Activated CD4-positive, alpha-beta T cell treated with anti-CD3 and anti-CD28 coated beads, Interleukin-2, amount 50 U/mL, for 1 hour (primary cell): ENCODE data around the gene MAP1LC3B.

Experiments
- DNase-seq: peaks from one replicate; pipeline ENCODE4 v3.0.0-alpha.2; 2020

Gene MAP1LC3B

DNA sequence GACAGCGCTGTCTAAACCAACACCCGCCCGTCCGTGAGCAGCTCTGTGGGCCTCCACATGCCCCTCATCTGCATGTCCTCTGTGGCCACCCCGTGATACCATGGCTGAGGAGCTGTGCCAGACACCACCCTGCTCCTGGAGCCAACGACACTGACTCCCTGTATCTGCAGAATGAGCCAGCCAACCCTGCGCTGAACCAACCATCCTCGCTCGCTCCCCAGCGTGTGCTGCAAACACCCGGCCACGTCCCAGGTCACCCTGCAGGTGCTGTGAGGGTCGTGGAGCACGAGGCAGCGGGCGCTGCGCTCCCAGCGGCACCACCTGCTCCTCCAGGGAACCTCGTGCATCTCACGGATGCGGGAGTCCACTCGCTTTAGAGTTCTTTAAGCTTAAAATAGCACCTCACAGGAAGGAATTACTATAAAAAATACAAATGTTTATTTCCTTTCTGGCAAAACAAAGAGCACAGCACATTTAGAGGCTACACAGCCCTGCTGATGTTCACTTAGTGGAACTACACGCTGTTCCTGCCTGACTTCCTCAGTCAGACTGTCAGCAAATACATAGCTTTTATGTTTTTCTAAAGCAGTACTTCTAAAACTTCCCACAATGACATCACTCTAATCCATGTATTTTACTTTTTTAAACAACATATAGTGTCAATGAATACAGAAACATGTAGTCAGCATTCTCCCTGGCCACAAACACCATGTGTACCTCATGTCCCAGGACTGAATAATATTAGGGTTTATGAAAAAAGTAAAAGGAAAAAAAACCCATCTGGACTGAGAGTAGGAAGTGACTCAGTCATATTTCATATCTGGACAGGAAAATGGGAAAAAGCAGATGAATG lies 43.5 kb downstream of the MAP1LC3B start:
- no peak for DNase-seq

- no peak for DNase-seq
Measured at GRCh38 chr16:87436225-87437172, 44.4 kb downstream of the MAP1LC3B start.

DNA sequence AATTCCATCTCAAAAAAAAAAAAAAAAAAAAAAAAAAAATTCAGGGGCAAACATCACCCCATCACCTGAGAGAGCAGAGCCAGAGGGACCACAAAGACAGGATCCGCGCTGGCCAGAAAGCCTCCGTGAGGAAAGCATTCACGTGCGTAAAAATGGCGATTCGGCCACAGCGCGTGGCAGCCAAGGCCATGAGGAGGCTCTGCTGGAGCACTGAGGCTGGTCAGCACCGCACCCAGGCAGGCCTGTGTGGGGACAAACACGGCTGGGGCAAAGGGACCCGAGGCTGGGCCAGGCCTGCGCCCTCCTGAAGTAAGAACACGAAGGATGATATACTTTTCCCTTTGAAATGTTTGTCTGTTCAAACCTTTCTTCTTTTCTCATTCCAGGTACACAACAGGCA lies 45.2 kb downstream of the MAP1LC3B start:
- DNase-seq = no peak

GRCh38 chr16:87437911-87438610 lies 45.9 kb downstream of the MAP1LC3B start:
- DNase-seq = no peak

DNA sequence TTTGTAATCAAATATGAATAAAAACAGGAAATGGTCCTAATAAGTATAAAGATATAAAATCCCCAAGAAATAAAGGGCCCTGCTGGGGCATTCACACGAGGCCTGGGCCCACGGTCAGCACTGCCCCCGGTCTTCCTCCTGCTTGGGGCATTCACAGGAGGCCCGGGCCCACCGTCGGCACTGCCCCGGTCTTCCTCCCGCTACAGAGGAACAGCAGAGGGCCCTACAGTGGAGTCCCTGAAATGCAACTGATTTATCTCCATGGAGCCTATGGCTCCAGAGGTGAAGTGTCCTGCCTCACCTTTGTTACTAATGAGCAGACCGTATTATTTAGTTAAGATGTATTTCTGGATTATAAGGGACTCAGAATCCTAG lies 46.5 kb downstream of the MAP1LC3B start:
- no peak for DNase-seq

GRCh38 chr16:87439926-87440325 lies 47.8 kb downstream of the MAP1LC3B start:
- DNase-seq = no peak

DNA sequence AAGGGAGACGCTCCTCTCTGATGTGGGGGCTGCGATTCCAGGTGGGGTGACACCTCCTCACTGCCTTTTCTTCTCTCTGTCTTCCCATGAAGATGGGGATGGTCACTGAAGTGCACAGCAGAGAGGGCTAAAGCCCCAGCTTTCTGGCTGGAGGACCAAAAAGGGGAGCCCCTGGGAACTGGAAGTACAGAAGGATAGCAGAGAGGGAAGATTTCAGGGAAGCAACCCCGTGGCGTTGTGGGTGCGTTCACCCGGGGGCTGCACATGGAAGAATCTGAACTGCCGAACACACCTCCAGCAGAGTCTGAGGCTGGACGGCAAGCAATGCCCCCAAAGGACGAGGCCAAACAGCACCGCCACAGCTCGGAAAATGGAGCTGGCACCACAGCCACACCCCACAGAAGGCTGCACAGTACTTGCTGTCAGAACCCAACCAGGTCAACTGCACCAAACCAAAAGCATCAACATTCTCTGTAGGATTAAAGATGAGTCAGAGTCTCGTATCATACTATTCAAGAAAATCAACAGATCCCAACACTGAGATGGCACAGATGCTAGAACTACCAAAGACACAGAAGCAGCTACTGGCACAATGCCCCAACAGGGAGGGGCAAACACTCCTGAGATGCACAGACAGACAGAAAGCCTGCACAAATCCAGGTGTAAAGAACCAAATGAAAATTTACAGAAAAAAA lies 49.9 kb downstream of the MAP1LC3B start:
- no peak for DNase-seq

DNA sequence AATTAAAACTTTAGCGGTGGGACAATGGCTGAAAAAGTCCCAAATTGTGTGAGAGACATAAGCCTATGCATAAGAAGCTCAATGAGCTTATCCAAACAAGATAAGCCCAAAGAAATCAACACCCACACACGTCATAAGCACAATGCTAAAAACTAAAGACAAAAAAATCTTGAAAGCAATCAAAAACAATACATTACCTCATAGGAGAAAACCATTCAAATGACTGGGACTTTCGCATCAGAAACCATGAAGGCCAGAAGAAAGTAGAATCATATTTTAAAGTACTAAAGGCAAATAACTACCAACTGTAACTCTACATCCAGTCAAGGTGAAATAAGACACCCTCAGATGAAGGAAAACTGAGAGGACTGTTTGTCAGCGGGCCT lies 50.4 kb downstream of the MAP1LC3B start:
- no peak for DNase-seq

- no peak for DNase-seq
Measured at GRCh38 chr16:87443016-87443415, 50.9 kb downstream of the MAP1LC3B start.

GRCh38 chr16:87443964-87444363 lies 51.8 kb downstream of the MAP1LC3B start:
- DNase-seq = no peak

- DNase-seq = no peak
Measured at GRCh38 chr16:87445486-87445885, 53.4 kb downstream of the MAP1LC3B start.

GRCh38 chr16:87446479-87446878 lies 54.3 kb downstream of the MAP1LC3B start:
- DNase-seq = no peak

DNA sequence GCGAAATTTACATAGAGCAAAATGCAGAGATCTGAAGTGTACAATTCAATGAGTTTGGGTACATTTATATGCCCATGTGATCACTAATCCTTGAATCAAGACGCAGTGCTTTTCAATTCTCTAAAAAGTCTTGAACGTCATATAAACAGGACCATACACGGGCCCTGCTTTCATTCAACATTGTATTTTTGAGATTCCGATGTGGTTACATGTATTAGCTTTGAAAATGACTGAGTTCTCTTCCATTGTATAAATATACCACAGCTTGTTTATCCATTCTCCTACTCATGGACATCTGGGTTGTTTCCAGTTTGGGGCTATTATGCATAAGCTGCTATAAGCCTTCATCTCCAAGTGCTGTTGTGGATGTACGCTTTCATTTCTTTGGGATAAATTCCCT lies 55.2 kb downstream of the MAP1LC3B start:
- no peak for DNase-seq

DNA sequence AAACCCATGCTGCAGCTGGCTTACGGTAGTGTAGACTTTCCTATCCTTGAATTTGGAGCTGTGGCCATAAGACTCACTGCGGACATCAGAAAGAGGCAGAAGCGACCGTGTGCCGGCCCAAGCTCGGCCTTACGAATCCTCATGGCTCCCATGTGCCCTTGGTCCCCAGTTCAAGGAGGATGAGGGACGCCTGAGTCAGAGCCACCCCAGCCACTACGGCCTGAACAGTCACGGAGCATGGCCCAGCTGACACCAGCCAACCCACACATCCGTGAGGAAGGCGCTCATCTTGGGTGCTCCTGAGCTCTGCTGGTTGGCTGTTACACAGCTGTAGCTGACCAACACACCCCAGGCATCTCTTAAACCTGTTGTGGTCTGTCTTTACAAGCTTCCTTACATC lies 56.7 kb downstream of the MAP1LC3B start:
- no peak for DNase-seq

GRCh38 chr16:87451563-87452210 lies 59.6 kb downstream of the MAP1LC3B start:
- no peak for DNase-seq

- no peak for DNase-seq
Measured at GRCh38 chr16:87453326-87453725, 61.2 kb downstream of the MAP1LC3B start.
